Keratinocyte (primary cell): ENCODE measurements around the gene TCEANC.
"Not testable (repeated sequence)": the region's sequence is repeated elsewhere in the genome, so short reads cannot be mapped to it uniquely, and the experiment has no call there.

Source experiments
- CTCF ChIP-seq, 3 experiments: IDR thresholded peaks in 1 of 3; conservative IDR thresholded peaks in 1 of 3; optimal IDR thresholded peaks in 1 of 3; 2 replicates in 2 of 3; 3 replicates in 1 of 3; pipeline versions ENCODE3 to v1.5.1; 2011; ENCODE audit warnings: low read length in 3 of 3, mild to moderate bottlenecking in 3 of 3, moderate library complexity in 2 of 3, control low read depth in 1 of 3, inconsistent platforms in 1 of 3; ENCODE audit not compliant: insufficient read depth in 2 of 3; ENCODE audit errors: extremely low read depth in 1 of 3
- EZH2 ChIP-seq: IDR thresholded peaks from one replicate; pipeline ENCODE4 v1.6.1; 2012; ENCODE audit warnings: inconsistent platforms, mild to moderate bottlenecking, low read length, moderate library complexity

DNA sequence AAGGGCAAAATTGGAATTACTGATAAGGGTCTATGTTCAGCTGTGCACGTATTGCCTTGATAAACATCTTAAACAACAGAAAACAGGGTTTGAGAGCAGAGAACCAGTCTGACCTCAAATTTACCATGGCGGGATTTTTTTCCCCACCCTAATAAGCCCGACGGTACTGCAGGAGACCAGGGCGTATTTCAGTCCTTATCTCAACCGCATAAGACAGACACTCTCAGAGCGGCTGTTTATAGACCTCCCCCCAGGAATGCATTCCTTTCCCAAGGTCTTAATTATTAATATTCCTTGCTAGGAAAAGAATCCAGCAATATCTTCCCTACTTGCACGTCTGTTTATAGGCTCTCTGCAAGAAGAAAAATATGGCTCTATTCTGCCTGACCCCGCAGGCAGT lies 15.7 kb upstream of the TCEANC start:
- TF ChIP-seq CTCF (optimal IDR thresholded peaks at IDR 0.05 in 1 of 3, IDR thresholded peaks at IDR 0.05 in 1 of 3, conservative IDR thresholded peaks at IDR 0.05 in 1 of 3; ENCODE audit: extremely low read depth in 1 of 3, insufficient read depth in 2 of 3, low read length in 3 of 3); EZH2: not testable (repeated sequence)
